Activated CD8-positive, alpha-beta T cell treated with anti-CD3 and anti-CD28 coated beads for 36 hours (primary cell): Measurements from ENCODE around the gene INPP5A. TPM values are rescaled to one million over a fixed set of nuclear protein-coding genes. Genes with fewer than 3 reads are reported as not detected.
"Not testable (repeated sequence)": the region's sequence is repeated elsewhere in the genome, so short reads cannot be mapped to it uniquely, and the experiment has no call there.

Source experiments
- ATAC-seq: fragments of 200-7000 bp; cut with Tn5 transposase; one replicate; pipeline ENCODE4 v1.10.0; 2021; ENCODE audit warnings: mild to moderate bottlenecking, moderate library complexity
- CTCF ChIA-PET: fragments of 350-600 bp; sonication (Branson Sonifier 250); formaldehyde crosslinking; loops from one replicate; lab custom pipeline; 2021; ENCODE audit warnings: antibody characterized with exemption; lab: Charles Lee
- POLR2A ChIA-PET: fragments of 350-600 bp; sonication (Branson Sonifier 250); formaldehyde crosslinking; loops from one replicate; lab custom pipeline; 2021; ENCODE audit warnings: antibody characterized with exemption; lab: Charles Lee
- DNase-seq: peaks from one replicate; pipeline ENCODE4 v3.0.0-alpha.2; 2020
- H3K27ac Mint-ChIP-seq: one replicate; pipeline ENCODE4 v1.8.0; 2021; ENCODE audit warnings: mild to moderate bottlenecking, mixed read lengths
- H3K27me3 Mint-ChIP-seq: one replicate; pipeline ENCODE4 v1.8.0; 2021; ENCODE audit warnings: mixed read lengths
- H3K36me3 Mint-ChIP-seq: one replicate; pipeline ENCODE4 v1.8.0; 2021; ENCODE audit warnings: low read depth, mixed read lengths
- H3K4me1 Mint-ChIP-seq: one replicate; pipeline ENCODE4 v1.8.0; 2021; ENCODE audit warnings: low read depth, mixed read lengths
- H3K4me3 Mint-ChIP-seq: one replicate; pipeline ENCODE4 v1.8.0; 2021; ENCODE audit warnings: mild to moderate bottlenecking, moderate library complexity, mixed read lengths
- H3K9me3 Mint-ChIP-seq: one replicate; pipeline ENCODE4 v1.8.0; 2021; ENCODE audit warnings: mixed read lengths
- intact Hi-C: fragments of 100-400 bp; cut with micrococcal nuclease; formaldehyde crosslinking; loops from one replicate; pipeline ENCODE4 v1.10.0; 2022
- total RNA-seq, 2 experiments: library from RNA; stranded (reverse); gene quantifications; one replicate each; pipeline ENCODE4 v1.2.3, GENCODE V29; 2021
- TF ChIP-seq, protein P1 (sequence below): fragments of 200-600 bp; IDR thresholded peaks from one replicate; pipeline ENCODE4 v1.8.0; 2022; ENCODE audit warnings: antibody characterized with exemption, mild to moderate bottlenecking

INPP5A gene
- total RNA-seq, 2 experiments from 2014 or later = 9.6 to 10.4 TPM

DNA sequence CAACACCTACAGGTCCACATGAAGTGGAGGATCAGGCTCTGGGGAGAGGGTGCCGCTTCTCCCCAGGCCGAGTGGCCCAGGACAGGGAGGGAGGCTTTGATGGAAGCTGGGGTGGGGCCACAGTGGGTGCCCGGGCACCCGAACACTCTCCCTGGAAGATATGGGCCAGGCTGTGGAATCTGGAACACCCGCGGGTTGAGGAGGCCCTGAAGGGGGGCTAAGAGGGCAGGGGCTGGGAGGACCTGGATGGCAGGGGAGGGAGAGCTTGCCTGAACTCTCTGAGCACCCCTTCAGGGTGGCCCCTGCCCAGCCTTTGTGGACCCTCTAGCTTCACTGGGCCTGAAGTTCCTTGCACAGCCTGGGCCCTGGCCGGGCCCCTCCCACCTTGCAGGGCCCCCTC, 252.9 kb downstream of the INPP5A start:
- intact Hi-C loops = loop anchor here (10.0 kb wide), 1 partner anchor 136 kb away; no protein-coding TSS in a partner anchor
- no peak overlapping the region for H3K4me3 Mint-ChIP-seq
- POLR2A ChIA-PET = no interaction called here
- CTCF ChIA-PET = no interaction called here
- H3K4me1 Mint-ChIP-seq = peaks cover 2% of the 10 kb centered on the region
- H3K9me3 Mint-ChIP-seq = no peaks in the 10 kb centered on the region
- H3K36me3 Mint-ChIP-seq = no peaks in the 10 kb centered on the region
- DNase-seq (no peak), ATAC-seq (no peak)
- TF ChIP-seq, protein P1, sequence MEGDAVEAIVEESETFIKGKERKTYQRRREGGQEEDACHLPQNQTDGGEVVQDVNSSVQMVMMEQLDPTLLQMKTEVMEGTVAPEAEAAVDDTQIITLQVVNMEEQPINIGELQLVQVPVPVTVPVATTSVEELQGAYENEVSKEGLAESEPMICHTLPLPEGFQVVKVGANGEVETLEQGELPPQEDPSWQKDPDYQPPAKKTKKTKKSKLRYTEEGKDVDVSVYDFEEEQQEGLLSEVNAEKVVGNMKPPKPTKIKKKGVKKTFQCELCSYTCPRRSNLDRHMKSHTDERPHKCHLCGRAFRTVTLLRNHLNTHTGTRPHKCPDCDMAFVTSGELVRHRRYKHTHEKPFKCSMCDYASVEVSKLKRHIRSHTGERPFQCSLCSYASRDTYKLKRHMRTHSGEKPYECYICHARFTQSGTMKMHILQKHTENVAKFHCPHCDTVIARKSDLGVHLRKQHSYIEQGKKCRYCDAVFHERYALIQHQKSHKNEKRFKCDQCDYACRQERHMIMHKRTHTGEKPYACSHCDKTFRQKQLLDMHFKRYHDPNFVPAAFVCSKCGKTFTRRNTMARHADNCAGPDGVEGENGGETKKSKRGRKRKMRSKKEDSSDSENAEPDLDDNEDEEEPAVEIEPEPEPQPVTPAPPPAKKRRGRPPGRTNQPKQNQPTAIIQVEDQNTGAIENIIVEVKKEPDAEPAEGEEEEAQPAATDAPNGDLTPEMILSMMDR = no peak
- peaks cover 12% of the 10 kb centered on the region for H3K27me3 Mint-ChIP-seq
- H3K27ac Mint-ChIP-seq = no peak overlapping the region

DNA sequence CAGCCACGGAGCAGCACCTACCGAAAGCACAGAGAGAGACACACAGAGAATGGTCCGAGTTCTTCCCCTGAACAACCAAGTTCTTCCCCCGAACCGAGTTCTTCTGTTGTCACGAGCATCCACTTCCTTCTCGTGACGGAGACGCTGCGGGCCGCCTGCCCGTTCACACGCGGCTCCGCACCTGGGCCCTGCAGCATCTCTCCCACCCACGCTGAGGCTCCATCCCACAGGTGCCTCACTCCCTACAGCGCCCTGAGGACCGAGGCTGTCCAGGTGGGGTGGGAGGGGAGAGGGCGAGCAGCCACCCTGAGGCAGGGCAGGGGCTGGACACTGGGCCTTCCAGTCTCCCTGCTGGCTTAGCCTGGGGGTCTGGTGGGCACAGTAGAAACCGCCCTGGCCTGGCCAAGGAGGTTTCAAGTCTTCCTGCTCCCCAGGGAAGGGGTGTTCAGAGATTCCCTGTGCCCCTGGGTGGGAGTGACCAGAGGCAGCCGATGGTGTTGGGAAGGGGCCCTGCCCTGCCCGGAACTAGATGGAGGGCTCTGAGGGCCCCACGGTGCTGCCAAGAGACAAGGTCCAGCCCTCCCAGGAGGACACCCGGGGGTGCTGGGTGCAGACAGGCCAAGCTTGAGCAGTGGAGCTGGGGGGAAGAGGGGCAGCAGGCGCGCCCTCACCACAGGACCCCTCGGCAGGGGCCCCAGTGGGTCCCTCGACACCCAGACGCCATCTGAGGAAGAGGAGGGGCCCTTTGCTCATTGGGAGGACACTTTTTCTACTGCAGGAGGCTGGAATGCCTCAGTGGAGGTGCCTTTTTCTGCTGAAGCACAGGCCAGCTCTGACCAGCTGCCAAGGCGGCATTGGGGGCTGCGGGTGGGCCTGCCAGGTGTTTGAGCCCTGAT, 253.6 kb downstream of the INPP5A start:
- ATAC-seq (no peak), DNase-seq (no peak)
- Mint-ChIP-seq H3K27ac (no peak overlapping the region), H3K27me3 (peaks cover 11% of the 10 kb centered on the region), H3K9me3 (no peaks in the 10 kb centered on the region), H3K4me1 (peaks cover 1% of the 10 kb centered on the region), H3K36me3 (no peaks in the 10 kb centered on the region), H3K4me3 (no peak overlapping the region)
- TF ChIP-seq, protein P1 = no peak
- POLR2A ChIA-PET = no interaction called here
- CTCF ChIA-PET = no interaction called here
- intact Hi-C loops = loop anchor here (10.0 kb wide), 1 partner anchor 136 kb away; no protein-coding TSS in a partner anchor

DNA sequence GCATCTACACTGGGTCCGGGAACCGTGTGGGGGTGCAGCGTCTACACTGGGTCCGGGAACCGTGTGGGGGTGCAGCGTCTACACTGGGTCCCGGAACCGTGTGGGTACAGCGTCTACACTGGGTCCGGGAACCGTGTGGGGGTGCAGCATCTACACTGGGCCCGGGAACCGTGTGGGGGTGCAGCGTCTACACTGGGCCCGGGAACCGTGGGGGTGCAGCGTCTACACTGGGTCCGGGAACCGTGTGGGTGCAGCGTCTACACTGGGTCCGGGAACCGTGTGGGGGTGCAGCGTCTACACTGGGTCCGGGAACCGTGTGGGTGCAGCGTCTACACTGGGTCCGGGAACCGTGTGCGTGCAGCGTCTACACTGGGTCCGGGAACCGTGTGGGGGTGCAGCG, 254.5 kb downstream of the INPP5A start:
- H3K27me3 Mint-ChIP-seq, H3K27ac Mint-ChIP-seq, ATAC-seq, H3K4me1 Mint-ChIP-seq, CTCF ChIA-PET, H3K4me3 Mint-ChIP-seq, H3K9me3 Mint-ChIP-seq, H3K36me3 Mint-ChIP-seq, DNase-seq, POLR2A ChIA-PET: not testable (repeated sequence)
- intact Hi-C loops = loop anchor here (10.0 kb wide), 1 partner anchor 137 kb away; no protein-coding TSS in a partner anchor

DNA sequence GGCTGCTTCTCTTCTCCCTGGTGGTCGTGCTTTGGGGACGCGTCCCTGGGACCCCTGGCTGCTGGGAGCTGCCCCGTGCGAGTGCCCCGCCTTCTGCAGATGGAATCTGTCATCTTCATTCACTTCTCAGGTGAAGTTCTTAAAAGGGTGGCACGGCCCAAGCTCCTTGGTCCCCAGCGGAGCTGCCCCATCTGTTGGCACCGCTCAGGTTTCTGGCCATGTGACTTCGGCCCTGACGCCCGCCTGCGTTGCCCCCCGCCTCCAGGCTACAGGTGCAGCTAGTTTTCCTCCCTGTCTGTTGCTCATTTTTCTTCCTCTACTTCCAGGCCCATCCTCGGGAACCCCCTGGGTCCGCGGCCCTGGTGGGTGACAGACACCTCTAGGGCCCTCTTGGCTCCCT, 255.2 kb downstream of the INPP5A start:
- CTCF ChIA-PET = no interaction called here
- POLR2A ChIA-PET = no interaction called here
- Mint-ChIP-seq H3K27ac (no peak overlapping the region), H3K4me1 (no peaks in the 10 kb centered on the region), H3K36me3 (no peaks in the 10 kb centered on the region), H3K9me3 (no peaks in the 10 kb centered on the region), H3K27me3 (peaks cover 10% of the 10 kb centered on the region), H3K4me3 (no peak overlapping the region)
- TF ChIP-seq, protein P1 = no peak
- ATAC-seq (no peak), DNase-seq (no peak)
- intact Hi-C loops = loop anchor here (10.0 kb wide), 1 partner anchor 138 kb away; no protein-coding TSS in a partner anchor

DNA sequence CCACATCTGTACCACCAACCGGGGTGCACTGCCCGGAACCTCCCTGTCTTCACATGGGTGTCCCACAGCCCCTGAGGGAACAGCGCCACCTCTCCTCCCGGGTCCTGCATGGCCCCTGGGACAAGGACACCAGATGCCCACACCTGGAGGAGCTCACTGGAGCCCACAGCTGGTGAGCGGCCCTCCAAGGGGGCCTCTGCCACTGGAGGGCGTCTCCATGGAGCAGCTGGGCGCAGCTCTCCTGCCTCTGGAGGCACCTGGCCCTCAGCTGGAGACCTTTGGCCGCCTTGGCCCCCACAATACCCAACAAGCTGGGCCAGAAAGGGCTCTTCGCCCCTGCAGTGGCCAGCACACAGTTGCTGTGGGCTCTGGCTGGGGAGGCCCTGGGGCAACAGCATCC, 255.6 kb downstream of the INPP5A start:
- CTCF ChIA-PET = interaction anchor here (1.0 kb wide), 1 partner anchor 139 kb away, joined by 4 read pairs; no protein-coding TSS in a partner anchor
- DNase-seq (no peak), ATAC-seq (no peak)
- no peak overlapping the region for H3K4me3 Mint-ChIP-seq
- TF ChIP-seq, protein P1 = no peak
- no peaks in the 10 kb centered on the region for H3K4me1 Mint-ChIP-seq
- intact Hi-C loops = loop anchor here (10.0 kb wide), 1 partner anchor 138 kb away; no protein-coding TSS in a partner anchor
- POLR2A ChIA-PET = no interaction called here
- H3K27ac Mint-ChIP-seq = no peak overlapping the region
- no peaks in the 10 kb centered on the region for H3K9me3 Mint-ChIP-seq
- no peaks in the 10 kb centered on the region for H3K36me3 Mint-ChIP-seq
- peaks cover 10% of the 10 kb centered on the region for H3K27me3 Mint-ChIP-seq
